Measurements from ENCODE around the gene ABCC1.

Gene ABCC1

DNA sequence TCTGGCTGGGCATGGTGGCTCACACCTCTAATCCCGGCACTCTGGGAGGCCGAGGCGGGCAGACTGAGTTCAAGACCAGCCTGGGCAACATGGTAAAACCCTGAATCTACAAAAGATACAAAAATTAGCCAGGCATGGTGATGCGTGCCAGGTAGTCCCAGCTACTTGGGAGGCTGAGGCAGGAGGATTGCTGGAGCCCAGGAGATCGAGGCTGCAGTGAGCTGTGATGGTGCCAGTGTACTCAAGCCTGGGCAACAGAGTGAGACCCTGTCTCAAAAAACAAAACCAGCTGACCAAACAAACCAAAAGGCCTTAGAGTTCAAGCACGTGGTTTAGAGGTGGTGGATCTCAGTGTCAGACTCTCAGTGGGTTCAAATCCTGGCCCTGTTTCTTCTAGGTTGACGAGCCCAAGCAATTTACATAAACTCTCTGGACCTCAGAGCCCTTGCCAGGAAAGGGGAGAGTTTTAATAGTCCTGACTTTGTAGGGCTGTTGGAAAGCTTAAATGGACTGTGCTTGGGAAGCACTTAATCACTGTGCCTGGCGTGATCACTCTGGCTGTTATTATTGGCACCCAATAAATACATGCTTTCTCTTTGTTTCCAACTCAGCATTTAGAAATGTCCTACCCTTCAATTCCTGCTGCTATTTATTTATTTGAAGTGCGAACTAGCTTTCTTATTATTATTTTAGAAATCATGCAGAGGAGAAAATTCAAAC, 44.7 kb downstream of the ABCC1 start:
- no peak for DNase-seq (ENCODE audit: low spot score)

DNA sequence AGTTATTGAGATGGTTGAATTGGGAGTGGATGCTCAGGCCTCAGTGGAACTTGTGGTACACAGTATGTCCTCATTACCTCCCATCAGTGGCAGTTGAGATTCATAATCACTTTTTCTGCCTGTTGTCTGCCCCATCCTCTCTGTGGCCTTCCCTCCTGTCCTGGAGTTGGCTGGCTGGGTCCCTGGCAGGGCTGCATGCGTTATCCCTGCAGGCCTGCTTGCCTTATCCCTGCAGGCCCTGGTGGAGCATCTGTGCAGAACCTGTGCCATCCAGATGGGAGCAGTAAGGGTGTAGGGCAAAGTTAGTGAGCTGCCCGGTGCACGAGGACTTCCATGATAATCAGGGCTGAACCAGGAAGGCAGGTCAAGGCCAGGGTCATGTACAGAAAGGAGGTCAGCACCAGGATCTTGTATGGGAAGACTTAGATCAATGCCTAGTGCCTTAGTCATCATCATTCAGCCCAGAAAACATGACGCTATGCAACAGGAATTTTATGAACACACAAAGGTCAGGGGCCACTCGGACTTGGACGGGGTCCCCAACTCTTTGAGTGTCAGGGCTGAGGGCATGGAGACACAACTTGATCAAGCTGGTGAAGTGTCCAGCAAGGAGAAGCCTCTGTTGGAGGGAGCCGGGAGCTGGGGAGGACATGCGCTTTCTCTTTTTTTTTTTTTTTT, 47.2 kb downstream of the ABCC1 start:
- no peak for DNase-seq (ENCODE audit: low spot score)

DNA sequence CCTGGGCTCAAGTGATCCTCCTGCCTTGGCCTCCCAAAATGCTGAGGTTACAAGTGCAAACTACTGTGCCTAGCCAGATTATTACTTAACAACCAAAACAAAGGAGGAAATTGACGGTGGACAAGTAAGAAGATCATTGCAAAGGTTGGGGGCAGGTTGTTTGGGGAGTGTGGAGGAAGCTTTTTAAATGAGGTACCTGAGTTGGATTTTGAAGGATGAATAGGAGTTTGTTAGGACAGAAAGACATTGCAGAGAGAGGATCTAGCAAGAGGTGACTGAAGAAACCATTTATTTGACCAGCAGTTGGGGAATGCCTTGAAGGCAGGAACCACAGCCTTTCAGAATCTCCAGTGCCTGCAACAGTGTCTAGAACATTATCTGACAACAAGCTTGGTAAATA, 51.3 kb downstream of the ABCC1 start:
- DNase-seq (ENCODE audit: low spot score): no peak

DNA sequence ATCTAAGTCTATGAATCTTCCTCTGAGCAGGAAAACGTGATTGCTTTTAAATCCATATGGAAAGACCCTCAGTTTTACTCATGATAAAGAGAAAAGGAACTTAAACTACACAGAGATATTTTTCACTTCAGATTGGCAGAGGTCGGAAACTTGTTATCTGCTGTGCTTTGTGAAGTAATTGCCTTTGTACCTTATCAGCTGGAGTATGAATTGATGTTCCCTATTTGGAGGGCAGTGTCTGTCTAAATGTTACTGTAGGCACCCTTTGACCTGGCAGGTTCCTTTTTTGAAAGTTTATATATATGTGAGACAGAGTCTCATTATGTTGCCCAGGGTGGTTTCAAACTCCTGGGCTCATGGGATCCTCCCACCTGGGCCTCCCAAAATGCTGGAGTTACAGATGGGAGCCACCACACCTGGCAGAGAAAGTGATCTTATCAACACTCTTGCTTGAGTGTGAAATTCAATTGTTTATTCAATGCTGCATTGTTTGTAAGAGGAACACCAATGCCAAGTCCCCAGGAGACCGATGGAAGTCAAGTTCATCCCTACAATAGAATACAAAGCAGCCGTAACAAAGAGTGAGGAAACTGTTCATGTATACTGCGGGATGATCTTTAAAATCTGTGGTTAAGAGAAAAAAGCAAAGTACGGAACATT, 52.3 kb downstream of the ABCC1 start:
- DNase-seq (ENCODE audit: low spot score): no peak

DNA sequence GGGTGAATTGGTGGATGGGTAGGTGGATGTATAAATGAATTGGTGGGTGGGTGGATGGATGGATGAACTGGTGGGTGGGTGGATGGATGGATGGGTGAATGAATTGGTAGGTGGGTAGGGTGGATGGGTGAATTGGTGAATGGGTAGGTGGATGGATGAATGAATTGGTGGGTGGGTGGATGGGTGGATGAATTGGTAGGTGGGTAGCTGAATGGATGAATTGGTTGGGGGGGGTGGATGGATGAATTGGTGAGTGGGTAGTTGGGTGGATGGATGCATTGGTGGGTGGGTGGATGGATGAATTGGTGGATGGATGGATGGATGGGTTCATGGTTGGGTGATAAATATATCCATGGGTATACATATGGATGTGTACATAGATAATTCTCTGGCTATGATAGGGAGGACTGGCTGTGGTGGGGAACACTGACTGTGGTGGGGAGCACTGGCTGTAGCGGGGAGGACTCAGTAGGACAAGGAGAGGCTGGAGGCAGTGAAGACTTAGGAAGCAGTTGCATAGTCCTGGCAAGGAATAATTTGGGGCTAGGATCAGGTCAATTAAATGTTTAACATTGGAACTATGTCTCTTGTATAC, 54.4 kb downstream of the ABCC1 start:
- no peak for DNase-seq (ENCODE audit: low spot score)

DNA sequence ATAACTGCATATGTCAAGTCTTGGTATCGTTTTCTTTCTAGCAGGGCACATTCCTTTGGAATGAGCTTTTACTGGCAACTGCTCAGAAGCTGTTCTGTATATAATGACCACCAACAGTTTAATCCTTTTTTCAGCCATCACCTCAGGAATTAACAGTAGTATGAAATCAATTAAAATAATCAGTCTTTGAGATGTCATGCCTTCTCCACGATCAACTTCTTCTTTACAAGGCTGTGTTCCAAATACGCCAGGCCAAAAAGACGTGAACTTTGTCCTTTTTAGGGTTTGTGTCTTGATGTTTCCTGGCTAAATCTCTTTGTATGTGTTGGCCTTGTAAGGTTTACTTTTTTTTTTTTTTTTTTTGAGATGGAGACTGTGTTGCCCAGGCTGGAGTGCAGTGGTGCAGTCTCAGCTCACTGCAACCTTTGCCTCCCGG, 54.9 kb downstream of the ABCC1 start:
- no peak for DNase-seq (ENCODE audit: low spot score)

DNA sequence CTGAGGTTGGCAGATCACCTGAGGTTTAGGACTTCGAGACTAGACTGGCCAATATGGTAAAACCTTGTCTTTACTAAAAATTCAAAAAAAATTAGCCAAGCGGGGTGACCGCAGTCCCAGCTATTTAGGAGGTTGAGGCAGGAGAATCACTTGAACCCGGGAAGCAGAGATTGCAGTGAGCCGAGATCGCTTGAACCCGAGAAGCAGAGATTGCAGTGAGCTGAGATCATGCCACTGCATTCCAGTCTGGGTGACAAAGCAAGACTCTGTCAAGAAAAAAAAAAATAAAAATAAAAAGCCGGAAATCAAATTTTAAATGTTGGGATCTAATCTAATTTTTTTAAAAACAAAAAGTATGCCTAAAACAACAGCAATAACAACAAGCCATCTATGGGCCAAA, 56.3 kb downstream of the ABCC1 start:
- DNase-seq (ENCODE audit: low spot score): no peak

DNA sequence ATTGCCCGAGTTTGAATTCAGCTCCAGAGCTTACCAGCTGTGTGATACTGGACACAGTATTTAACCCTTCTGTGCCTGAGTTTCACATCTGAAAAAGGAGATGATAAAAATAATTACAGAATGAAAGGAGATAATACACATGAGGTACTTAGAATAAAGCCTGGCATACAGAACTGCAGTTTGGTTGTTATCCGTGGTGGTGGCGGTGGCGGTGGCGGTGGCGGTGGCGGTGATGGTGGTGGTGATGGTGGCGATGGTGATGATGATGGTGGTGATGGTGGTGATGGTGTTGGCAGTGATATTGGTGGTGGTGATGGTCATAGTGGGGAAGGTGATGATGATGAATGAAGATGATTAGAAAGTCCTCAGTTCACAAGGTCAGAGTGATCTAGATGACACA, 57.2 kb downstream of the ABCC1 start:
- no peak for DNase-seq (ENCODE audit: low spot score)

DNA sequence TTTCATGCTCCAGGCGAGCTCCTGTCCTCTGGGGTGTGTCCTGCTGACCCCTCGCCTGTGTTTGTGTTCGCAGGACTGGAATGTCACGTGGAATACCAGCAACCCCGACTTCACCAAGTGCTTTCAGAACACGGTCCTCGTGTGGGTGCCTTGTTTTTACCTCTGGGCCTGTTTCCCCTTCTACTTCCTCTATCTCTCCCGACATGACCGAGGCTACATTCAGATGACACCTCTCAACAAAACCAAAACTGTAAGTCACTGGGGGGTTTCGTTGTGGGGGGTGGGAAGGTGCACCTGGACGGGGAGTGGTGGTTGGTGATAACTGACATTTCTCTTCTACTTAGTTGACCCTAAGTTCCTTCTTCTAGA, 58.3 kb downstream of the ABCC1 start:
- no peak for DNase-seq (ENCODE audit: low spot score)

DNA sequence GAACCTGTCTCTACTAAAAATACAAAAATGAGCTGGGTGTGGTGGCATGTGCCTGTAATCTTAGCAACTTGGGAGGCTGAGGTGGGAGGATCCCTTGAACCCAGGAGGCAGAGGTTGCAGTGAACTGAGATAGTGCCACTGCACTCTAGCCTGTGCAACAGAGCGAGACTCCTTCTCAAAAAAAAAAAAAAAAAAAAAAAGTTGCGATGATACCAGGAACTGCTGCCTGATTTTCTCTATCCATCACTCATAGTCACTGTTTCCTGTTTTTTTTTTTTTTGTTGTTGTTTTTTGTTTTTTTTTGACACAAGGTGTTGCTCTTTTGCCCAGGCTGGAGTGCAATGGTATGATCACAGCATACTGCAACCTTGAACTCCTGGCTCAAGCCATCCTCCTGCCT, 59.2 kb downstream of the ABCC1 start:
- no peak for DNase-seq (ENCODE audit: low spot score)

DNA sequence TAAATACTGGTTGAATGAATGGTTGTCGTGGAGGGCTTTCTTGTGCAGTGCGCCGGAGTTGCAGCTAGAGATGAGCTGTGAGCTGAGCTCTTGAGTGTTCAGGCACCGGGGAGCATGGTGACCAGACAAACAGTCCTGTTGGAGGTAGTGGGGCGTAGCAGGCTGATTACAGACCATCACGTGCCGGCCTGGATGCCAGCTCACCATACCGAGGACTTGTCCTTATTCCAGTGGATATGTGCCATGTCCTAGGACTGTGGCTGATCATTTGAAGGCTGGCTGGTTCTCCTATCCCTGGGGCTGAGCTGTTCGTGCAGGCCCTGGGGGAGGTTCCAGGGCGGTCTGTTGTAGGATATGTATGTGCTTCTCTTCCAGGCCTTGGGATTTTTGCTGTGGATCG, 60.0 kb downstream of the ABCC1 start:
- DNase-seq (ENCODE audit: low spot score): no peak

DNA sequence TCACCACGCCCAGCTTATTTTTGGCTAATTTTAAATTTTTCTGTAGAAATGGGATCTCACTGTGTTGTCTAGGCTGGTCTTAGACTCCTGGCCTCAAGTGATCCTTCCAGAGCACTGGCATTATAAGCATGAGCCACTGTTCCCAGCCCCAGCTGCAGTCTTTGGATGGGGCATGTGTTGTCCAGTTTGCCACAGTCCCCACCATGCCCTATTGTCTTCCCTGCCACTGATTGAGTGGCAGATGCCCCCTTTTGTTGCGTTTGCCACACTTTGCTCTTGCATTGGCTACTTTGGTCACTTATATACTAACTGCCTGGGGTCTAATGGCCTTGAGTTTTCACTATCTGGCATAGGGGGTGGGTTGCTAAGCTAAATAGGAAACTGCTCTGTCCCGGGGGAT, 60.8 kb downstream of the ABCC1 start:
- DNase-seq (ENCODE audit: low spot score): no peak

DNA sequence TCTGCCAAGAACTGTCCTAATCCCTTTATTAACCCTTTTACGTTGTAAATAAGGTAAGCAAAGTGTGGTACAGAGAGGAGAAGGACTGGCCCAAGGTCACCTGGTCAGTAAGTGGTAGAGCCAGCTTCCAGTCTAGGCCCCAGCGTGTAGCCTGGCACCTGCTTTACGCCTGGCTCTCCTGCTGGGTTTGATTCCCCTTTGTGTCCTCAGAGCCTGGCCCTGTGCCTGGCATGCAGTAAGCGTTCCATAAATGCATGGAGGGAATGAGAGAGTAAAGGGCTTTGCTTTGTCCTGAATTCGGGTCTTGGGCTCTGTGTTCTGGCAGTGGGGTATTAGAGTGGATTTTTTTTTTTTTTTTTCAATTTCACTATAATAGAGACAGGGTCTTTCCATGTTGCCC, 62.7 kb downstream of the ABCC1 start:
- DNase-seq (ENCODE audit: low spot score): no peak

DNA sequence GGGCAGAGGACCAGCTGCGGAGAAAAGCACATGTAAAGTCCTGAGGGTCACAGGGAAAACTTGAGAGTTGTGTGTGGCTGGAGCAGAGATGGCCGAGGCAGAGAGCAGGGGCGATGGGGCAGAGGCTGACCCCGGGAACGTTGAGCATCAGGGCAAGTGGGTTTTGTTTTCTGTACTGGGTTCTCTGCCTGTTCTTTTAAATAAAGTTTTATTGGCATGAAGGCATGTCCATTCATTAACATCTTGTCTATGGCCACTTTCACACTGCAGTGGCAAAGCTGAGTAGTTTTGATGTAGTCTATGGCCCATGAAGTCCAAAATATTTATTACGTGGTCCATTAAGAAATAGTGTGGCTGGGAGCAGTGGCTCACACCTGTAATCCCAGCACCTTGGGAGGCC, 64.4 kb downstream of the ABCC1 start:
- no peak for DNase-seq (ENCODE audit: low spot score)

DNA sequence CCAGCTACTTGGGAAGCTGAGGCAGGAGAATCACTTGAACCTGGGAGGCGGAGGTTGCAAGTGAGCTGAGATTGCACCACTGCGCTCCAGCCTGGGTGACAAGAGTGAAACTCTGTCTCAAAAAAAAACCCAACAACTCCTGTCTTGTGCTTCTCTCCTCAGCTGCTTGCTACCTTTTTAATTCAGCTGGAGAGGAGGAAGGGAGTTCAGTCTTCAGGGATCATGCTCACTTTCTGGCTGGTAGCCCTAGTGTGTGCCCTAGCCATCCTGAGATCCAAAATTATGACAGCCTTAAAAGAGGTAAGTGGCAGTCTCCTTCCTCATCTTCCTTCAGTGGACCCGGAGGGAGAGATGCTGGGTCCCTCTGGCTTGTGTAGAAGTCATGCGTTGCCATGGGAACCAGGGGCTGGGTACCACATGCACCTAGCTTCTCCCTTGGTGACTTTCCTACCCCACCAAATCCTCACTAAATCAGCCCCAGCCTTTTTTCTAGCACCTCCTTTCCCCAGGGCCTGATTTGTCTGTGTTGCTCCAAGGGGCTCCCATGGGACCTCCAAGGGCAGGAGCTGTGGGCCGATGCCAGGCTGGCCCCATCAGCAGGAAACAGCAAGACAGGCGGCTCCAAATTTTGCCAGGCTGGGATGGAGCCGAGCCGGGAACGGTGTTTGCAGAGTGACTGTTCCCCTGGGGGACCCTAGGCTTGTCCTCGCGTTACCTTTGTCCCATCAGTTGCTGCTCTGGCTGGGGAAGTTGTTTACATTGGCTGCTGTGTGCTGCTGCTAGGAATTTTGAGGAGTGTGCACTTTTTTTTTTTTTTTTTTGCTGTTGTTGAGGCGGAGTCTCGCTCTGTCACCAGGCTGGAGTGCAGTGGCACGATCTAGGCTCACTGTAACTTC, 65.2 kb downstream of the ABCC1 start:
- no peak for DNase-seq (ENCODE audit: low spot score)

DNA sequence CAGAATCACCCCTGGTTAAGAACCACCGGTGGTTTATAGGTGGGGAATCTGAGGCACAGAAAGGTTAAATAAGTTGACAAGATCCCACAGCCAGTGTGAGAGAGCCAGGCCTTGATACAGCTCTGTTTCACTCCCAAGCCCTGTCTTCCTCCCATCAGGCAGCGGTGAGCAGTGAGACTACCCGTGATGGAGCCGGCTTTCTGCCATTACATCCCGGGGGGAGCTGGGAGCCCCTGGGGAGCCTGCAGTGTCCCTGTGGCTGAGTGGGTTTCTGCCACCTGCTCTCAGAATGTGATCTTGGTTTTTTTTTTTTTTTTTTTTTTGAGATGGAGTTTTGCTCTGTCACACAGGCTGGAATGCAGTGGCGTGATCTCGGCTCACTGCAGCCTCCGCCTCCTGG, 66.4 kb downstream of the ABCC1 start:
- no peak for DNase-seq (ENCODE audit: low spot score)

DNA sequence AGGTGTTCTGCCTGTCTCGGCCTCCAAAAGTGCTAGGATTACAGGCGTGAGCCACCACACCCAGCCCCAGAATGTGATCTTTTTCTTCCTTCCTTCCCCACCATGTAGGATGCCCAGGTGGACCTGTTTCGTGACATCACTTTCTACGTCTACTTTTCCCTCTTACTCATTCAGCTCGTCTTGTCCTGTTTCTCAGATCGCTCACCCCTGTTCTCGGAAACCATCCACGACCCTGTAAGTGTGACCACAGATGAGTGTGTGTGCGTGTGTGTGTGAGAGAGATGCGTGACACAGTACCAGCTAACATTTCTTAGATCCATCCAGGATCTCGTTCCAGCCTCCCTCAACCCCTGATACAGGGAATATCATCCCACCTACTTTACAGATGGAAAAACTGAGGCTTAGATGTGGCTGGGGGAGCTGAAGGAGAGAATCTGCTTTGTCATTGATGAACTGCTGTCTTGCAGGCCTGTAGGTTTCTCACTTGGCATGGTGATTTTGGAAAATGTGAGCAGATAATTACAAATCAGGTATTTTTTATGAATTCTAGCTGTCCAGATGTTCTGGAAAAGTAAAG, 67.1 kb downstream of the ABCC1 start:
- no peak for DNase-seq (ENCODE audit: low spot score)

DNA sequence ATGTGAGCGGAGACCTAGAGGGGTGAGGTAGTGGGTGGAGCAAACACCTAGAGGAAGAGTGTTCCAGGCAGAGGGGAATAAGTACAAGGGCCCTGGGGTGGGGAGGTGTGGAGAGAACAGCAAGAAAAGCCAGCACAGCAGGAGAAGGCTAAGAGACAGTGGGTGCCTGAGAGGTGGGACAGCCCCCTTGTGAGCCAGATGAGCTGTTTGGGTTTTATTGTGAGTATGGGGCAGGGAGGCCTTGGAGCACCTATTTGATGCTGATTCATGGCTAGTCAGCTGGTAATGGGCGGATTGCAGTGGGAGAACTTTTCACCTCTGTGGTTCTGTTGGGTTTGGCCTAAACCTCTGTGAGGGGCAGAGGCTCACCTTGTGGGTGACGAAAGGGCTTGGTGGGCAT, 68.4 kb downstream of the ABCC1 start:
- DNase-seq (ENCODE audit: low spot score): no peak

DNA sequence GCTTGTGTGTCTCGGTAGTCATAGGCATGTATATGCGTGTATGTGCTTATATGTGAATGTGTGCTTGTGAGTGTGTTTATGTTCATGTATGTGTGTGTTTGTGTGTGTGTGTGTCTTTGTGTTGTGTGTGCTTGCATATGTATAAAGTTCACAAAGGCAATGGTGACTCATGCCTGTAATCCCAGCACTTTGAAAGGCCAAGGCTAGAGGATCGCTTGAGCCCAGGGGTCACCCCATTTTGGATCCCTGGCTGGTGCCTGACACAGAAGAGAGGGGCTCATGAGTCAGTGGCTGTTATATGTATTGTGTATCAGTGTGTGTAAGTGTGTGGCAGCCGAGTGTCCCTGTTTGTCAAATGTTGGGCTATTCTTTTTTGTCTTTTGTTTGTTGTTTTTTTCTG, 69.3 kb downstream of the ABCC1 start:
- DNase-seq (ENCODE audit: low spot score): no peak

DNA sequence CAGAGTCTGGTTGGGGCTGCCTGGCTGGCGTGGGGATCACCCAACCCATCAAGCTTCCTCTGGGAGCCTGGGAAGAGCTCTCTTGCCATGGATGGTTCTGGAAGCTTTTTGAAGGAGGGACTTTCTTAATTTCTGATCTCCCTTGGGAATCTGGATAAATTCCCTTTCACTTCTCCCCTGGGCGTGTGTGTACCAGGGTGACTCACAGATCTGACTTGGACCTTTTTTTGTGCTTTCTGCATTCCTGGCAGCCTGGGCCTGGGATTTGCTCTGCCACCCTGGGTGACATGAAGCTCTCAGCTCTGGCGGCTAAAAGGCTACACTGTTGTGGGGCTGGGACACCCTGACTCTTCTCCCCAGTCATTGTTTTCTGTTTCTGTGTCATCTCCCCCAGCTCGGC, 70.1 kb downstream of the ABCC1 start:
- no peak for DNase-seq (ENCODE audit: low spot score)

DNA sequence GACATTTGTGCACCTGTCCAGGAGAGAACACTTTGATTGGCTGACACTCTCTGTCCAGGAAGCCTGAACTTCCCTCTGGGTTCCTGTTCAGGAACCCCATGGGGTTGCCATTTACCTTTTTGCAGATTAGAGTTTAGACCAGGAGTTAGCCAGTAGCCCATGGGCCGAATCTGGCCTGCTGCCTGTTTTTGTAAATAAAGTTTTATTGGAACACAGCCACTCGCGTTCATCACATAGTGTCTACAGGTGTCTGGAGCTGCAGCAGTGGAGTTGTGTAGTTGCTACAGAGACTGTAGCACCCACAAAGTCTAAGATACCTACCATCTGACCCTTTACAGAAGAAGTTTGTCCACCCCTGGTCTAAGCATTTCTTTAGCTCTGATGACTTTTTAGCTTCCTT, 70.9 kb downstream of the ABCC1 start:
- DNase-seq (ENCODE audit: low spot score): no peak

DNA sequence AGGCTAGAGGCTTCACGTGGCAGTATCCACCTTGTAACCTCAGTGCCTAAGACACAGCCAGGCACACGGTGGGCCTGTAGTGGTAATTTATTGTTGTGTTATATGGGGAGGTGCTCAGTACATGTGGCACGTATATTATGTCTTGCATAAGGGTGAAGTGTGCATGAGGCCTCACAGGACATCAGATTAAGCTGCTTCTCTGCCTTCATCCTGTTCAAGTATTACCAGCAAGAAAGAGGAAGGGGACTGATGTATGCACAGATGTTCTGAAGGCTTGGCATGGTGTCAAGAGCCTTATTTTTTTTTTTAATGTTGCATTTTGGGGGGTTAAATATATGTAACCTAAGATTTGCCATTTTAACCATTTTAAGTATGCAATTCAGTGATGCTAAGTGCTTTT, 71.6 kb downstream of the ABCC1 start:
- DNase-seq (ENCODE audit: low spot score): no peak

Measured in CD4-positive, alpha-beta T cell treated with Interleukin-15 for 4 hours (primary cell).